A204.1 (cell line): Measurements from ENCODE around the gene INHA.

Source experiments
- FAIRE-seq: peaks from 2 replicates; lab custom pipeline; 2012; peaks lifted over from hg19 to GRCh38; lab: Jason Lieb, UNC

The INHA gene

GRCh38 chr2:219575566-219576504 lies 3.7 kb downstream of the INHA start:
- no peak for FAIRE-seq

- no peak for FAIRE-seq
Measured at GRCh38 chr2:219576505-219577388, 4.6 kb downstream of the INHA start.

GRCh38 chr2:219578811-219579613 lies 6.9 kb downstream of the INHA start:
- no peak for FAIRE-seq

GRCh38 chr2:219581346-219581745 lies 9.2 kb downstream of the INHA start:
- FAIRE-seq: no peak

- no peak for FAIRE-seq
Measured at GRCh38 chr2:219591091-219591490, 19.0 kb downstream of the INHA start.

GRCh38 chr2:219592736-219593135 lies 20.6 kb downstream of the INHA start:
- FAIRE-seq: no peak

GRCh38 chr2:219593154-219593553 lies 21.0 kb downstream of the INHA start:
- FAIRE-seq: no peak

- no peak for FAIRE-seq
Measured at GRCh38 chr2:219595256-219595655, 23.1 kb downstream of the INHA start.

GRCh38 chr2:219596954-219597551 lies 24.9 kb downstream of the INHA start:
- FAIRE-seq: no peak

GRCh38 chr2:219597552-219598307 lies 25.6 kb downstream of the INHA start, which contains the start of gene STK11IP:
Gene STK11IP (plus strand): TSS chr2:219597857. CDS start chr2:219598120, 263 bp downstream.
- FAIRE-seq: peak; percentile 72

GRCh38 chr2:219598308-219599078 lies 26.4 kb downstream of the INHA start:
- no peak for FAIRE-seq

- FAIRE-seq: no peak
Measured at GRCh38 chr2:219603771-219604170, 31.7 kb downstream of the INHA start.

- no peak for FAIRE-seq
Measured at GRCh38 chr2:219605607-219605954, 33.5 kb downstream of the INHA start.

- FAIRE-seq: no peak
Measured at GRCh38 chr2:219607931-219608330, 35.8 kb downstream of the INHA start.

- no peak for FAIRE-seq
Measured at GRCh38 chr2:219608399-219608964, 36.4 kb downstream of the INHA start.

GRCh38 chr2:219609149-219609750 lies 37.1 kb downstream of the INHA start:
- no peak for FAIRE-seq

GRCh38 chr2:219611306-219611705 lies 39.2 kb downstream of the INHA start:
- FAIRE-seq: no peak

GRCh38 chr2:219611866-219612576 lies 39.9 kb downstream of the INHA start:
- FAIRE-seq: no peak
